Activated CD8-positive, alpha-beta memory T cell treated with anti-CD3 and anti-CD28 coated beads, Interleukin-2, amount 10 ng/mL, durations not matched to agents 7 days and 5 days (primary cell): ENCODE results near the gene EXOC6B. TPM values are rescaled to one million over a fixed set of nuclear protein-coding genes. Genes with fewer than 3 reads are reported as not detected.

ENCODE experiments used
- ATAC-seq: fragments of 150-1000 bp; cut with Tn5 transposase; one replicate; pipeline ENCODE4 v1.10.0; 2021; ENCODE audit warnings: moderate library complexity
- CTCF ChIA-PET: fragments of 350-600 bp; sonication (Branson Sonifier 250); formaldehyde crosslinking; loops from one replicate; lab custom pipeline; 2021; ENCODE audit warnings: antibody characterized with exemption; lab: Charles Lee
- DNase-seq: peaks from one replicate; pipeline ENCODE4 v3.0.0-alpha.2; 2020
- H3K27ac Mint-ChIP-seq: one replicate; pipeline ENCODE4 v1.8.0; 2021; ENCODE audit warnings: mild to moderate bottlenecking, mixed read lengths
- H3K27me3 Mint-ChIP-seq: one replicate; pipeline ENCODE4 v1.8.0; 2021; ENCODE audit warnings: mixed read lengths
- H3K36me3 Mint-ChIP-seq: one replicate; pipeline ENCODE4 v1.8.0; 2021; ENCODE audit warnings: mild to moderate bottlenecking, mixed read lengths
- H3K4me1 Mint-ChIP-seq: one replicate; pipeline ENCODE4 v1.8.0; 2021; ENCODE audit warnings: mixed read lengths
- H3K4me3 Mint-ChIP-seq: one replicate; pipeline ENCODE4 v1.8.0; 2021; ENCODE audit warnings: mild to moderate bottlenecking, moderate library complexity, mixed read lengths
- H3K9me3 Mint-ChIP-seq: one replicate; pipeline ENCODE4 v1.8.0; 2022; ENCODE audit warnings: low read depth, mixed read lengths
- total RNA-seq, 2 experiments: library from RNA; stranded (reverse); gene quantifications; one replicate each; pipeline ENCODE4 v1.2.3, GENCODE V29; 2021

Gene EXOC6B
- total RNA-seq, 2 experiments from 2014 or later = 14.1 to 22.8 TPM

DNA sequence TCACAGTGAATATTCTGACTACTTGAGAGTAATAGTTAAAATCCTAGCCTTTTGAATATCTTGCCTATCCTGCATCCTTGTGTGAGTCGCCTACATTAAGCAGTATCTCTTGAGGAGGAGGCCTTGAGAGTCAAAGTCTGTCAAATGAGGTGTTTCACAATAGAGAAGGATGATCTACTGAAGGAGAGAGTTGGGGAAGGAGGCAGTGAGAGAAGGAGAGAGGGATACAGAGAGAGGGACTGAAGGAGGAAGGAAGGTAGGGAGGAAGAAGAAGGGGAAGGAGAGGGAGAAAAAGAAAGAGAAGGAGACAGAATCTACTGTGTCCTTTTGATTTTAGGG is 554.6 kb downstream of the EXOC6B start:
- Mint-ChIP-seq H3K4me1 (no peaks in the 10 kb centered on the region), H3K9me3 (peaks cover 3% of the 10 kb centered on the region), H3K27me3 (no peaks in the 10 kb centered on the region), H3K27ac (no peak overlapping the region), H3K36me3 (no peaks in the 10 kb centered on the region), H3K4me3 (no peak overlapping the region)
- no peak for DNase-seq
- CTCF ChIA-PET = no interaction called here
- no peak for ATAC-seq

DNA sequence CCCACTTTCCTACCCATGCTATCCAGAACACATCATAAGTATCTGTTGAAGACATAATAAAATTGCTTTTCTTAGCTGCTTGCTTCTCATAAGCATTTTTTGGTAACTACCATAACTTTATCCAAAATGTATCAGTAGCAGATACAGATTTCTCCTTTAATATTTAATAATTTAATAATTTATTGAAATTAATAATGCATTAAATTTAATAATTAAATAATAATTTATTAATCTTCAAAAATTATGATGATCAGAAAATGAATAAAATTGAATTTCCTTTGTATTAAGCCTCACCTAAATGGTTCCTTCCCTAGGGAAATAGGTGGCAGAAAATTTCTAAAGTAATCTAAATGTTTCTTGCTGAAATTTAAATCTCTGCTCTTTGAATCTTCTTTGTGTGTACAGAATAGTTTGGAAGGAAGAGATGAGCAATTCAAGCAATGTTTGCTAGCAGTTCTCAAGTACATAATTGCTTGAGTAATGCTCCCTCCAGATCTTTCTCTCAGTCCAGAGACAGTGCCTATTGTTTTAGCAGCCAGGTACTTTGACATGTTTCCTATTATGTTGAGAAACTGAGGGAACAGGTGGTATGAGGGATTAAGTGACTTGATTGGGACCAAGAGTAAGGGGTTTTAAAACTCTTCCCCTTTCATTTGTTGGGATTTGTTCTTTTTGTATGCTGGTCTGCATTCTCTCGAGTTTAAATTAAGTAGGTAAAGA is 555.1 kb downstream of the EXOC6B start:
- Mint-ChIP-seq H3K27ac (no peak overlapping the region), H3K27me3 (no peaks in the 10 kb centered on the region), H3K9me3 (peaks cover 3% of the 10 kb centered on the region), H3K36me3 (no peaks in the 10 kb centered on the region), H3K4me1 (no peaks in the 10 kb centered on the region), H3K4me3 (no peak overlapping the region)
- CTCF ChIA-PET = no interaction called here
- ATAC-seq (no peak), DNase-seq (no peak)

DNA sequence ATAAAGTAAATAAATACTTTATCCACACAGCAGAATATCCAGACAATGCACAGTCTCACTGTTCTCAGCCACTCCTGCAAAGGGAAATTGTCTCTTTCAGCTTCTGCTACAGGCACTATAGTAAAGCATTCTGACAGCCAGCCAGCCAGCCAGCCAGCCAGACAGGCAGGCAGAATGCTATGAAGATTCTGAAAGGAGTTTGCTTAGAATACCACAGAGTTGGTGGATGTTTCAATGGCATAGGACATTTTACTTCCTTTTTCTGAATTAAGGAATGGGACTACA is 562.1 kb downstream of the EXOC6B start:
- no peak overlapping the region for H3K27ac Mint-ChIP-seq
- no peaks in the 10 kb centered on the region for H3K4me1 Mint-ChIP-seq
- no peaks in the 10 kb centered on the region for H3K36me3 Mint-ChIP-seq
- H3K27me3 Mint-ChIP-seq = no peaks in the 10 kb centered on the region
- CTCF ChIA-PET = no interaction called here
- ATAC-seq (no peak), DNase-seq (no peak)
- peaks cover 3% of the 10 kb centered on the region for H3K9me3 Mint-ChIP-seq
- no peak overlapping the region for H3K4me3 Mint-ChIP-seq

DNA sequence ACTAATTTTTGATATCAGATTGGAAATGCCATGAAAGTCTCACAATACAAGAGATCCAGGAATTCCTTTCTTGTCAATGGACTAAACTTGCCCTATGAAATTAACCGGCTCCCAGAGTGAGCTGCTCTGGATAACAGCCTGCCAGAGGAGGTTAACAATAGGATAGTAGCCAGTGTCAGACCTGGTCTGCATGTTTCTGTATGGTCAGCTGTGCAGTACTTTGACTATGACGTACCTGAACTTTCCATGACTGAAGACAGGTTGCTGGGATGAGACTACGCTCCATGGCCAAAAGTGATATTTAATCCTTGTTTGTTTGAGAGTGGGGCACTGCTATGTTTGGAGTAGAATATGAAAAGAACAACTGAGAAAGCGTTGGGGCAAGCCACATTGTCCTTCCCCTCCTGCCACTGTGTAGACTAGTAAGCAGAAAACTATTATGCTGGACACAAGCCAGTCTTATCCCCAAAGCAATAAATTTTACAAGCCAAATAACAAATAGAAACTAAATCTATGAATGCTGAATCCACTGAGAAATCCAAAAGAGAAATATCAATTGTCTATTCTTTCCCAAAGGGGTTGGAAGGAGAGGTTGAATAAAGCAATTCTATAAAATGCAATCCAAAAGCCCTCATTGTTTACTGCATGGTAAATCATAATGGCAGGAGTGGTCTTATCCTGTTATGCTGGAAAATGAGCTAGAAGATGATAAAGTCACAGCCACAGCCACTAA is 562.6 kb downstream of the EXOC6B start:
- H3K4me3 Mint-ChIP-seq = no peak overlapping the region
- ATAC-seq (no peak), DNase-seq (no peak)
- no peaks in the 10 kb centered on the region for H3K27me3 Mint-ChIP-seq
- no peak overlapping the region for H3K27ac Mint-ChIP-seq
- no peaks in the 10 kb centered on the region for H3K4me1 Mint-ChIP-seq
- peaks cover 3% of the 10 kb centered on the region for H3K9me3 Mint-ChIP-seq
- CTCF ChIA-PET = interaction anchor here (1.0 kb wide), 1 partner anchor 20 kb away, joined by 3 read pairs; no protein-coding TSS in a partner anchor
- H3K36me3 Mint-ChIP-seq = no peaks in the 10 kb centered on the region

DNA sequence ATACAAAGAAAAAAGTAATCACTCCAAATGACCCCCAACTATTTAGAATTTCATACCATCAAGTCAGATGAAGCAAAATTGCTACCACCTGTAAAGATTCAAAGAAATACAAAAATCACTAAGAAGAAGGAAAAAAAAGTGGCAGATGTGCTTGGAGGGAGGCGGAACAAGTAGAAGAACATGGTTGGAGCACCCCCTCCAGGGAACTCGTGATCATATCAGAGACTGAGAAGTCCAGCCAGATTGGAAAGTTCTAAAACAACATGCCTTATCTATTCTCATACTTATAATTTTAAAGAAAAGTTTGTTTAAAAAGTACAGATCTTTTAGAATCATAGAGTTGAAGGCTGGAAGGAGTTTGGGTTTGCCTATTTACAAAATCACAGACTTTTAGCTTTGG is 564.8 kb downstream of the EXOC6B start:
- DNase-seq (no peak), ATAC-seq (no peak)
- H3K27ac Mint-ChIP-seq = no peak overlapping the region
- H3K4me1 Mint-ChIP-seq = no peaks in the 10 kb centered on the region
- no peaks in the 10 kb centered on the region for H3K36me3 Mint-ChIP-seq
- CTCF ChIA-PET = no interaction called here
- no peaks in the 10 kb centered on the region for H3K9me3 Mint-ChIP-seq
- H3K27me3 Mint-ChIP-seq = no peaks in the 10 kb centered on the region
- H3K4me3 Mint-ChIP-seq = no peak overlapping the region

DNA sequence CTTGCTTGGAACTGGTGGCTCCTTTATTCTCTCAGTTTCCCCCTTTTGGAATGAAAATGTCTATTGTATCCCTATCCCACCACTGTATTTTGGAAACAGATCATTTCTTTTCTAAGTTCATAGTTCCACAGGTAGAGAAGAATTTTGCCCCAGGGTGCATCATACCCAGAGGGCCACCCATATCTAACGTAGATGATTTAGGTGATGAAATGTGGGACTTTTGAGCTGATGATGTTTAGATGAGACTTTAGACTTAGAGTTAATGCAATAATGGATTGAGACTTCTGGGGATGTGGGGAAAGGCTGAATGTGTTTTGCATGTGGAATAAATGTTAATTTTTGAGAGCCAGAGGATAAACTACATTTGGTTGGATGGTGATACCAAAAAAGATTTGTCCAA is 570.3 kb downstream of the EXOC6B start:
- H3K9me3 Mint-ChIP-seq = no peaks in the 10 kb centered on the region
- no peak overlapping the region for H3K27ac Mint-ChIP-seq
- no peaks in the 10 kb centered on the region for H3K27me3 Mint-ChIP-seq
- ATAC-seq (no peak), DNase-seq (no peak)
- no peaks in the 10 kb centered on the region for H3K4me1 Mint-ChIP-seq
- no peaks in the 10 kb centered on the region for H3K36me3 Mint-ChIP-seq
- CTCF ChIA-PET = no interaction called here
- H3K4me3 Mint-ChIP-seq = no peak overlapping the region

DNA sequence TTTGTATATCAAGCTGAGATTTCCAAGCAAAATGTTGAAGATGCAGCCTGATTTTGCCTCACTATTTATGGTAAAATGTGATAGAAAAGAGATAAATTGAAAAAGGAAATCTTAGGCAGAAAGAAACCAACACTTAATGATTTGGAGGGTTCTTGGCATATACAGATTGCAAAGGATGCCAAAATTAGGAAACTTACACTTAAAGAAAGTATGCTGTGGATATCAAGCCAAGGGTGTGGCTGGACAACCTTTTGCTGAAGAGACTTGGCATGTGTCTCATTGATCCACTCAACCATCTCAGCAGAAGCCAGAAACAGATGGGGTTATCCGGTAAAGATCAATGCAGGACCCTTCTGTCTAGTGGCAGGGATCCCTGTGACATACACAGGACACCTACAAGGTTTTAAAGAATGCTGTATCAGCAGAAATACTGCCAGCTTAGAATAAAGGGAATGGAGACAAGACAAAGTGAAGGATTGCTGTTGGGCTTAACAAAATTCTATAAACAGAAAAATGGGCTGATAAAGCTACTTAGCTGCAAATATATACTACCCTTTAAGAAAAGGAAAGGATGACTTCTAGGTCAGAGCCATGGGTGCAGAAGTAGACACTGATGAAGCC is 570.9 kb downstream of the EXOC6B start:
- CTCF ChIA-PET = no interaction called here
- H3K4me3 Mint-ChIP-seq = no peak overlapping the region
- no peaks in the 10 kb centered on the region for H3K36me3 Mint-ChIP-seq
- ATAC-seq = no peak
- DNase-seq = no peak
- no peaks in the 10 kb centered on the region for H3K4me1 Mint-ChIP-seq
- H3K27ac Mint-ChIP-seq = no peak overlapping the region
- no peaks in the 10 kb centered on the region for H3K9me3 Mint-ChIP-seq
- no peaks in the 10 kb centered on the region for H3K27me3 Mint-ChIP-seq

DNA sequence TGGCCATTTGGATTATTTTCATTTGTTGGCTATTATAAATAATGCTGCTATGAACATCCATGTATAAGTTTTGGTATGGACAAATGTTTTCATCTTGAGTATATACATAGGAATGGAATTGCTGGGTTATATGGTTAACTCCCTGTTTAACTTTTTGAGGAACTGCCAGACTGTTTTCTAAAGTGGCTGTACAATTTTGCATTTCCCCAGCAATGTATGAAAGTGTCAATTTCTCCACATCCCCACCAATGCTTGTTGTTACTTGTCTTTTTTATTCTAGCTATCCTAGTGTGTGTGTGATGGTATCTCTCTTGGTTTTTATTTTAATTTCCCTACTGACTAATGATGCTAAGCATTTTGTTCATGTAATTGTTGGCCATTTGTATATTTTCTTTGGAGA is 587.5 kb downstream of the EXOC6B start:
- Mint-ChIP-seq H3K4me1 (peaks cover 9% of the 10 kb centered on the region), H3K9me3 (no peaks in the 10 kb centered on the region), H3K27me3 (no peaks in the 10 kb centered on the region), H3K36me3 (peaks cover 4% of the 10 kb centered on the region), H3K4me3 (no peak overlapping the region), H3K27ac (no peak overlapping the region)
- CTCF ChIA-PET = no interaction called here
- DNase-seq (no peak), ATAC-seq (no peak)

DNA sequence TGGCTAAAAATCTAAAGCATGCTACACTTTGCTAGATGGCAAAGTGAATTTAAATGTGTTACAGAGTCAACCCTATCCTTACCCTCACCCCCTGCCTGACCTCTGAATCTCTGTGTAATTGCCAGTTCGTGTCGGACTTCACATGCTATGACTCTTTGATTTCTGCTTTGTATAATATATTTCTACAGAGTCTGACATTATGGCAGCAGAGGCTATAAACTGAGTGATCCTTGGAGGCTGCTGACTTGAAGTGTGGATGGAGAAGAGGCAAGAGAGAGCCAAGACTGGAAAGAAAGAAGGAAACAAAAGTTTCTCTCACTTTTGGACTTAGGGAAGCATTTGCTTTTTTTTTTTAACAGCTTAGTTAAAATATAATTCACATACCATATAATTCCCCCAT is 588.3 kb downstream of the EXOC6B start:
- Mint-ChIP-seq H3K27me3 (no peaks in the 10 kb centered on the region), H3K4me1 (peaks cover 9% of the 10 kb centered on the region), H3K9me3 (no peaks in the 10 kb centered on the region), H3K36me3 (peaks cover 4% of the 10 kb centered on the region), H3K27ac (no peak overlapping the region), H3K4me3 (no peak overlapping the region)
- no peak for ATAC-seq
- no peak for DNase-seq
- CTCF ChIA-PET = no interaction called here

DNA sequence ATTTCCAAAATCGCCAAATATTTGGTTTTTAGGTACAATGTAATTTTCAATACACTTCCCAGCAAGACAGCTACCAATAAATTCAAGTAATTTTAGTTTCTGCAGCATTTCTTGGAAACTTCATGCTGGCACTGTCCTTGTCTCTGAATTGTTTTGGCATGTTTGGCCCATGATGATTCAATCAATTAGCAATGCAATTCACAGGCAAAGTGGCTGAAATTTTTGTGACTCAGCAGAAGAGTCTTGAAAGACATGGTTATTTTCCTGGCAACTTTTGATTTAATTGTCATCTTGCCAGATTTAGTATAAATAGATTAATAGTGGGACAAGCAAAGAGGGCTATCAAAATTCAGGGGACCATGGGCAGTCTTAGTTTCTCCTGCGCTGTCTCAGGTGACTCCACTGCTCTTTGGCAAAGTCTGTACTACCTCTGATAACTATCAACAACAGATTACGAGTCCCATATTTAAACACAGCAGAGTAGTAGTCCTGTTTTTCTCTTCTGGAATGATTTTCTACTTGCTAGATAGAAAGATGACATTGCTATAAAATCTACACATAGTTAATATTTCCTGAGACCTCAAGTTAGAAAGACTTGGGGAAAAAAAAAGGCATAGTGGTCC is 589.3 kb downstream of the EXOC6B start:
- CTCF ChIA-PET = no interaction called here
- Mint-ChIP-seq H3K4me1 (peaks cover 7% of the 10 kb centered on the region), H3K36me3 (peaks cover 4% of the 10 kb centered on the region), H3K27me3 (no peaks in the 10 kb centered on the region), H3K4me3 (no peak overlapping the region), H3K9me3 (no peaks in the 10 kb centered on the region), H3K27ac (no peak overlapping the region)
- DNase-seq (no peak), ATAC-seq (no peak)

DNA sequence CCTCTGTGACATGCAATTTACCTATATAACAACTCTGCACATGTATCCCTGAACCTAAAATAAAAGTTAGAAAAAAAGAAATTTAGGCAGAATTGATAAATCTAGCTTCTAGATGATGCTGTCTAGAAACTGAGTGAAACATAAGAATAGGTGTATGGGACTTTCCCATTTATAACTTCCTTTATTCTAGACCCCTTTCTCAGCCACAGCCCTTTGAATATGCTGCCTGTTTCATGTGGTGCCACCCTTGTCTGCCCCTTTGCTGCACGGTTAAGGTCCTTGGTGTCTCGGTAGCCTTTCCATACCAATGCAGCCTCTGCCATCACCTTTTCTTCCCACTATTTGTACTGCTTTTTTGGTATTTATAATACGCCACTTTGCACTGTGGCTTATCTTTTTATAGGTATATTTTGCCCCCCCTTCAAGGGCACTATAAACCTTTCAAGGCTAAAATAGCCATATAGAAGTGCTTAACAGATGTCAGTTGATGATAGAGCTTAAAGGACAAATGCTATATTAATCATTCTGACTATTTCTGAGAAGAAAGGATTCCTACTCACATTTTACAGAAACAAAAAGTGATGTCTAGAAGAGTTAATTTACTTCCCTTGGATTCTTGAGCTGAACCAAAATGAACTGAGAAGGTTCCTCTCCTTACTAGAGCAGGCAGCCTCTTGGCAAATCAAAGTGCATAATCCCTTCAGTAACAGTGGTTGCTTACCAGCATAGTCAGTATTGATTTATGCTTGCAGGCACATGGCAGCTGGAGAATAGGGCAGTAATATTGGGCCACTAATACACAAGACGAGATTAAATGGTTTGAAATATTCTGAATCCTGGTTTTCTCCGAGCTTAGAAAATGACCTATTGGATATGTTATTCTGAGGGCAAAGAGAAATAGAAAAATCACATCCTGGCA is 590.1 kb downstream of the EXOC6B start:
- Mint-ChIP-seq H3K27ac (no peak overlapping the region), H3K4me3 (no peak overlapping the region), H3K4me1 (peaks cover 1% of the 10 kb centered on the region), H3K36me3 (no peaks in the 10 kb centered on the region), H3K27me3 (no peaks in the 10 kb centered on the region), H3K9me3 (no peaks in the 10 kb centered on the region)
- DNase-seq (no peak), ATAC-seq (no peak)
- CTCF ChIA-PET = no interaction called here

DNA sequence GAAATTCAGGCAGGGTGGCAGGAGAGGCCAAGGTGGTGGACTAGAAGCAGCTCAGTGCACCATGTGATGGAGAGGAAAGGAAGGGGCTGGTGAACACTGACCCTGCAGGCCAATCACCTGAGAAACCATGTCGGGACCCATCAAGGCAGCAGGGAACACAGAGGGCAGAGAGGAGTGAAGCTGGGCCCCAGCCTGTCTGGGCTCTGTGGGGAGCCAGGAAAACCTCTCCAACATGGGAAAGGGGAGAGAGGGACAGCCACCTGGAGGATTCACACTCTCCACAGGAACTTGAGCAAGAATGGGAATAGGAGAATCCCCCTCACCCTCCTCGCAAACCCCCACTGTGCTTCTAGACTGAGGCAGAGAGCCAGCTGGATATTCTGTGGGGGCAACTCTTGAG is 592.6 kb downstream of the EXOC6B start:
- H3K27me3 Mint-ChIP-seq = no peaks in the 10 kb centered on the region

More for the DNA sequence above, 592.6 kb downstream of the EXOC6B start:
- H3K27ac Mint-ChIP-seq = no peak overlapping the region
- ATAC-seq (no peak), DNase-seq (no peak)
- no peaks in the 10 kb centered on the region for H3K36me3 Mint-ChIP-seq
- no peaks in the 10 kb centered on the region for H3K4me1 Mint-ChIP-seq
- no peak overlapping the region for H3K4me3 Mint-ChIP-seq
- H3K9me3 Mint-ChIP-seq = no peaks in the 10 kb centered on the region
- CTCF ChIA-PET = no interaction called here
